DND-41 (cell line): ENCODE measurements around the gene CNEP1R1.

Experiments
- ATAC-seq: fragments of 200-7000 bp; cut with Tn5 transposase; 3 replicates; pipeline ENCODE4 v1.9.1; 2021; ENCODE audit warnings: low read depth; ENCODE audit not compliant: insufficient read depth
- DNase-seq: peaks from one replicate; pipeline ENCODE4 v3.0.0-alpha.2; 2020
- H2AFZ ChIP-seq: 2 replicates; pipeline ENCODE4 v1.6.0; 2012; ENCODE audit warnings: low read depth, low read length
- H3K27ac ChIP-seq: 2 replicates; pipeline ENCODE4 v1.5.1; 2012; ENCODE audit warnings: low read length, inconsistent platforms
- H3K27me3 ChIP-seq: fragments of 200-600 bp; sonication (generic); 2 replicates; pipeline ENCODE4 v1.6.0; 2012; ENCODE audit warnings: low read length, mild to moderate bottlenecking, inconsistent platforms; ENCODE audit not compliant: insufficient read depth, poor library complexity
- H3K36me3 ChIP-seq: 2 replicates; pipeline ENCODE4 v1.5.1; 2012; ENCODE audit warnings: low read length, inconsistent platforms; ENCODE audit not compliant: insufficient read depth
- H3K4me1 ChIP-seq: 2 replicates; pipeline ENCODE4 v1.5.1; 2012; ENCODE audit warnings: mild to moderate bottlenecking, low read length; ENCODE audit not compliant: insufficient read depth
- H3K4me2 ChIP-seq: 2 replicates; pipeline ENCODE4 v1.6.0; 2012; ENCODE audit warnings: mild to moderate bottlenecking, moderate library complexity, low read length, inconsistent platforms; ENCODE audit not compliant: insufficient read depth
- H3K4me3 ChIP-seq, 2 experiments: fragments of 200-600 bp in 1 of 2; shearing (Covaris generic) in 1 of 2; 2 replicates each; pipeline ENCODE4 v1.5.1; 2012 to 2016; ENCODE audit warnings: inconsistent platforms in 2 of 2, low read length in 2 of 2, mild to moderate bottlenecking in 2 of 2, low read depth in 1 of 2, moderate library complexity in 1 of 2
- H3K79me2 ChIP-seq: 2 replicates; pipeline ENCODE4 v1.6.0; 2012; ENCODE audit warnings: low read length, inconsistent platforms; ENCODE audit not compliant: insufficient read depth
- H3K9ac ChIP-seq: 2 replicates; pipeline ENCODE4 v1.6.0; 2012; ENCODE audit warnings: low read depth, mild to moderate bottlenecking, inconsistent platforms, low read length, moderate library complexity
- H3K9me3 ChIP-seq: 2 replicates; pipeline ENCODE4 v1.5.1; 2012; ENCODE audit warnings: low read length, moderate library complexity, mild to moderate bottlenecking, inconsistent platforms; ENCODE audit not compliant: insufficient read depth, severe bottlenecking
- H4K20me1 ChIP-seq: 2 replicates; pipeline ENCODE4 v1.6.0; 2012; ENCODE audit warnings: low read length; ENCODE audit not compliant: insufficient read depth
- EZH2 ChIP-seq: IDR thresholded peaks from 3 replicates; pipeline ENCODE4 v1.6.1; 2012; ENCODE audit warnings: borderline replicate concordance, low read depth, mild to moderate bottlenecking, moderate library complexity, low read length, inconsistent platforms; ENCODE audit not compliant: severe bottlenecking
- TF ChIP-seq, protein P1 (sequence below): IDR thresholded peaks from 2 replicates; pipeline ENCODE4 v1.5.1; 2012; ENCODE audit warnings: borderline replicate concordance, low read length, moderate library complexity, mild to moderate bottlenecking; ENCODE audit not compliant: poor library complexity, severe bottlenecking; ENCODE audit errors: extremely low read depth

Gene CNEP1R1

DNA sequence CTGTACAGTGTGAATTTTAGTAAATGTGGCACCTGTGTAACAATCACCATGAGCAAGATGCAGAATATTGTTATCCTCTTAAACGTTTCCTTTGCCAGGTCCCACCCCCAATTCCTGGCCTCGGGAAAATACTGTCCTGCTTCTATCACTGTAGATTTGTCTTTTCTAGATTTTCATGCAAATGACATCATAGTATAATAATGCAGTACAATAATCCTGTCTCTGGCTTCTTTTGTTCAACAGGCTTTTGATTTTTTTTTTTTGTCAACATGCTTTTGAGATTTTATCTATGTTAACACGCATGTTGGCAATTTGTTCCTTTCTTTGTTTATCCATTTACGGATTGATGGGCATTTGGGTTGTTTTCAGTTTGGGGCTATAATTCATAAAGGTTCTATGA, 20.4 kb downstream of the CNEP1R1 start:
- no peaks in the 10 kb centered on the region for H3K9me3 ChIP-seq
- H3K4me2 ChIP-seq = no peak overlapping the region
- H3K4me1 ChIP-seq = no peaks in the 10 kb centered on the region
- H3K9ac ChIP-seq = no peak overlapping the region
- DNase-seq (no peak), ATAC-seq (no peak)
- H3K27me3 ChIP-seq = no peaks in the 10 kb centered on the region
- no peak overlapping the region for H2AFZ ChIP-seq
- H4K20me1 ChIP-seq = no peaks in the 10 kb centered on the region
- H3K79me2 ChIP-seq = no peaks in the 10 kb centered on the region
- no peak overlapping the region for H3K27ac ChIP-seq
- H3K4me3 ChIP-seq = no peak overlapping the region
- H3K36me3 ChIP-seq = no peaks in the 10 kb centered on the region
- TF ChIP-seq EZH2 = no peak
- TF ChIP-seq, protein P1, sequence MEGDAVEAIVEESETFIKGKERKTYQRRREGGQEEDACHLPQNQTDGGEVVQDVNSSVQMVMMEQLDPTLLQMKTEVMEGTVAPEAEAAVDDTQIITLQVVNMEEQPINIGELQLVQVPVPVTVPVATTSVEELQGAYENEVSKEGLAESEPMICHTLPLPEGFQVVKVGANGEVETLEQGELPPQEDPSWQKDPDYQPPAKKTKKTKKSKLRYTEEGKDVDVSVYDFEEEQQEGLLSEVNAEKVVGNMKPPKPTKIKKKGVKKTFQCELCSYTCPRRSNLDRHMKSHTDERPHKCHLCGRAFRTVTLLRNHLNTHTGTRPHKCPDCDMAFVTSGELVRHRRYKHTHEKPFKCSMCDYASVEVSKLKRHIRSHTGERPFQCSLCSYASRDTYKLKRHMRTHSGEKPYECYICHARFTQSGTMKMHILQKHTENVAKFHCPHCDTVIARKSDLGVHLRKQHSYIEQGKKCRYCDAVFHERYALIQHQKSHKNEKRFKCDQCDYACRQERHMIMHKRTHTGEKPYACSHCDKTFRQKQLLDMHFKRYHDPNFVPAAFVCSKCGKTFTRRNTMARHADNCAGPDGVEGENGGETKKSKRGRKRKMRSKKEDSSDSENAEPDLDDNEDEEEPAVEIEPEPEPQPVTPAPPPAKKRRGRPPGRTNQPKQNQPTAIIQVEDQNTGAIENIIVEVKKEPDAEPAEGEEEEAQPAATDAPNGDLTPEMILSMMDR = no peak

DNA sequence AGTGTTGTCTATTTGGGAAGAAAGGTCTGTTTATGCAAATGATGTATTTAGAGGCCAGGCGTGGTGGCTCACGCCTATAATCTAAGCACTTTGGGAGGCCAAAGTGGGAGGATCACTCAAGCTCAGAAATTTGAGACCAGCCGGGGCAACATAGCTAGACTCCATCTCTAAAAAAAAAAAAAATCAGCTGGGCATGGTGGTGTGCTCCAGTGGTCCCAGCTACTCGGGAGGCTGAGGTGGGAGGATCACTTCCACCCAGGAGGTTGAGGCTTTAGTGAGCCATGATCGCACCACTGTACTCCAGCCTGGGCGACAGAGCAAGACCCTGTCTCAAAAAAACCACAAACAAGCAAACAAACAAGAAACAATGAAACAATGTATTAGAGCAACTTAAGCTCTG, 21.8 kb downstream of the CNEP1R1 start:
- Histone ChIP-seq H3K4me1 (no peaks in the 10 kb centered on the region), H2AFZ (no peak overlapping the region), H3K79me2 (no peaks in the 10 kb centered on the region), H3K27ac (no peak overlapping the region), H3K36me3 (no peaks in the 10 kb centered on the region), H4K20me1 (no peaks in the 10 kb centered on the region), H3K4me3 (no peak overlapping the region), H3K4me2 (no peak overlapping the region), H3K9ac (no peak overlapping the region), H3K27me3 (peaks cover 5% of the 10 kb centered on the region), H3K9me3 (no peaks in the 10 kb centered on the region)
- ATAC-seq = no peak
- DNase-seq = no peak
- TF ChIP-seq, protein P1 = no peak
- no peak for TF ChIP-seq EZH2

DNA sequence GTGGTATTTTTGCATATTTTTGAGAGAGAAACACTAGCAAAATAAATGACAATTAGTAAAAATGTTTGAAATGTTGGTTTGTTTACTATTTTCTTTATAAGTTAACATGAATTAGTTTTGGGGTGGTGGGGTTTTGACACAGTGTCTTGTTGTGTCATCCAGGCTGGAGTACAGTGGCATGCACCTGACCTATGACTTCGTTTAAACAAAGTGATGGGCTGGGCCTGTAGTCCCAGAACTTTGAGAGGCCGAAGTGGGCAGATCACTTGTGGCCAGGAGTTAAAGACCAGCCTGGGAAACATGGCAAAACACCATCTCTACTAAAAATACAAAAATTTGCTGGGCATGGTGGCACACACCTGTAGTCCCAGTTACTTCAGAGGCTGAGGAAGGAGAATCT, 22.8 kb downstream of the CNEP1R1 start:
- no peaks in the 10 kb centered on the region for H3K9me3 ChIP-seq
- H2AFZ ChIP-seq = no peak overlapping the region
- no peak overlapping the region for H3K4me2 ChIP-seq
- no peak overlapping the region for H3K4me3 ChIP-seq
- H3K27me3 ChIP-seq = peaks cover 5% of the 10 kb centered on the region
- no peak for ATAC-seq
- H3K79me2 ChIP-seq = no peaks in the 10 kb centered on the region
- H3K4me1 ChIP-seq = no peaks in the 10 kb centered on the region
- TF ChIP-seq EZH2 = no peak
- TF ChIP-seq, protein P1 = no peak
- H3K36me3 ChIP-seq = no peaks in the 10 kb centered on the region
- DNase-seq = no peak
- H3K9ac ChIP-seq = no peak overlapping the region
- no peaks in the 10 kb centered on the region for H4K20me1 ChIP-seq
- H3K27ac ChIP-seq = no peak overlapping the region

DNA sequence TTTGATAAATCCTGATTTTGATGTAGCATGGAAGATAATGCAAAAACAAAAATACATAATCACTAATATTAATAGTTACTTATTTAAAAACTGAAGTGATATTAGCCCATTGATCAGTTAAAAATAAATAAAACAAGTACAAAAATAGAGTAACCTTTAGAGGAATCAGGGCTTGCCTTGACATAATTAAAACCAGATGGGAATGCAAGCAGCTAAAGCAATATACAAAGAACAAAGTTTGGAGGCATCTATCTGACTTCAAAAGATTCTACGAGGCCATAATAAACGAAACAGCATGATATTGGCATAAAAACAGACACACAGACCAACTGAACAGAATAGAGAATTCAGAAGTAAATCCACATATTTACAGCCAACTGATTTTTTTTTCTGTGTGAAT, 25.8 kb downstream of the CNEP1R1 start:
- Histone ChIP-seq H3K27me3 (peaks cover 5% of the 10 kb centered on the region), H3K4me1 (no peaks in the 10 kb centered on the region), H3K4me3 (no peak overlapping the region), H3K9ac (no peak overlapping the region), H3K9me3 (no peaks in the 10 kb centered on the region), H2AFZ (no peak overlapping the region), H3K79me2 (no peaks in the 10 kb centered on the region), H3K27ac (no peak overlapping the region), H4K20me1 (no peaks in the 10 kb centered on the region), H3K36me3 (no peaks in the 10 kb centered on the region), H3K4me2 (no peak overlapping the region)
- no peak for ATAC-seq
- DNase-seq = no peak
- TF ChIP-seq EZH2 = no peak
- TF ChIP-seq, protein P1 = no peak
